Keratinocyte (primary cell): ENCODE results near the gene KRTAP1-4. TPM values are rescaled to one million over a fixed set of nuclear protein-coding genes. Genes with fewer than 3 reads are reported as not detected.

ENCODE experiments used
- DNase-seq: peaks from one replicate; pipeline ENCODE4 v3.0.0-alpha.2; 2011; ENCODE audit warnings: low read depth, missing footprints, low spot score
- FAIRE-seq: peaks from 2 replicates; lab custom pipeline; 2011; peaks lifted over from hg19 to GRCh38; lab: Jason Lieb, UNC
- H2AFZ ChIP-seq: 2 replicates; pipeline ENCODE4 v1.6.0; 2012; ENCODE audit warnings: low read length, control low read depth, inconsistent platforms; ENCODE audit not compliant: control insufficient read depth
- H3K27ac ChIP-seq: 2 replicates; pipeline ENCODE4 v1.5.1; 2011; ENCODE audit warnings: low read length; ENCODE audit not compliant: control insufficient read depth, insufficient read depth
- H3K27me3 ChIP-seq: 3 replicates; pipeline ENCODE4 v1.6.0; 2011; ENCODE audit warnings: low read length; ENCODE audit not compliant: control insufficient read depth, insufficient read depth; ENCODE audit errors: extremely low read depth
- H3K36me3 ChIP-seq, 2 experiments: 2 replicates in 1 of 2; 3 replicates in 1 of 2; pipeline ENCODE4 v1.5.1; 2011; ENCODE audit warnings: low read length in 2 of 2, mild to moderate bottlenecking in 1 of 2; ENCODE audit not compliant: control insufficient read depth in 2 of 2, insufficient read depth in 2 of 2; ENCODE audit errors: extremely low read depth in 1 of 2
- H3K4me1 ChIP-seq: 3 replicates; pipeline ENCODE4 v1.5.1; 2011; ENCODE audit warnings: low read length; ENCODE audit not compliant: control insufficient read depth, insufficient read depth; ENCODE audit errors: extremely low read depth
- H3K4me2 ChIP-seq: 3 replicates; pipeline ENCODE4 v1.6.0; 2011; ENCODE audit warnings: low read depth, low read length; ENCODE audit not compliant: control insufficient read depth, insufficient read depth; ENCODE audit errors: extremely low read depth
- H3K4me3 ChIP-seq, 3 experiments: fragments of 200-600 bp in 1 of 3; sonication (generic) in 1 of 3; 2 replicates in 2 of 3; 3 replicates in 1 of 3; pipeline ENCODE4 v1.5.1; 2011 to 2016; ENCODE audit warnings: low read length in 3 of 3, mild to moderate bottlenecking in 3 of 3, control low read depth in 2 of 3, inconsistent platforms in 1 of 3, low read depth in 1 of 3, mixed read lengths in 1 of 3, mixed run types in 1 of 3, moderate library complexity in 1 of 3; ENCODE audit not compliant: control insufficient read depth in 2 of 3, insufficient read depth in 2 of 3; ENCODE audit errors: extremely low read depth in 1 of 3
- H3K79me2 ChIP-seq: 2 replicates; pipeline ENCODE4 v1.6.0; 2012; ENCODE audit warnings: low read length; ENCODE audit not compliant: control insufficient read depth, insufficient read depth
- H3K9ac ChIP-seq: 3 replicates; pipeline ENCODE4 v1.6.0; 2011; ENCODE audit warnings: low read length; ENCODE audit not compliant: control insufficient read depth, insufficient read depth; ENCODE audit errors: extremely low read depth
- H3K9me1 ChIP-seq: 3 replicates; pipeline ENCODE4 v1.6.0; 2011; ENCODE audit warnings: low read length; ENCODE audit not compliant: control insufficient read depth, insufficient read depth; ENCODE audit errors: extremely low read depth
- H3K9me3 ChIP-seq: 2 replicates; pipeline ENCODE4 v1.5.1; 2012; ENCODE audit warnings: low read depth, low read length; ENCODE audit not compliant: control insufficient read depth
- H4K20me1 ChIP-seq: 3 replicates; pipeline ENCODE4 v1.6.0; 2011; ENCODE audit warnings: low read length; ENCODE audit not compliant: control insufficient read depth, insufficient read depth; ENCODE audit errors: extremely low read depth
- EZH2 ChIP-seq: IDR thresholded peaks from one replicate; pipeline ENCODE4 v1.6.1; 2012; ENCODE audit warnings: inconsistent platforms, mild to moderate bottlenecking, low read length, moderate library complexity
- dilution Hi-C: fragments of 300-500 bp; cut with MboI; formaldehyde crosslinking; loops from one replicate; pipeline ENCODE4 v1.7.0; 2020; ENCODE audit warnings: low sequenced_read_pairs; ENCODE audit not compliant: extremely low pct_ligation_motif_present
- polyA plus RNA-seq, 5 experiments: library from polyadenylated mRNA; depleted of rRNA in 3 of 5; stranded (reverse) in 3 of 5; stranded (forward) in 1 of 5; unstranded in 1 of 5; fragments of >200 nt; gene quantifications; 1 replicate in 1 of 5; 2 replicates in 3 of 5; 3 replicates in 1 of 5; pipeline versions ENCODE4 v1.2.1 to v1.2.3, GENCODE V29; 2011 to 2012; ENCODE audit warnings: missing spikeins in 2 of 5, low read depth in 1 of 5, low replicate concordance in 1 of 5
- TF ChIP-seq, protein P1 (sequence below), 3 experiments: IDR thresholded peaks in 1 of 3; conservative IDR thresholded peaks in 1 of 3; optimal IDR thresholded peaks in 1 of 3; 2 replicates in 2 of 3; 3 replicates in 1 of 3; pipeline versions ENCODE3 to v1.5.1; 2011; ENCODE audit warnings: low read length in 3 of 3, mild to moderate bottlenecking in 3 of 3, moderate library complexity in 2 of 3, control low read depth in 1 of 3, inconsistent platforms in 1 of 3; ENCODE audit not compliant: insufficient read depth in 2 of 3; ENCODE audit errors: extremely low read depth in 1 of 3

Gene KRTAP1-4
- polyA plus RNA-seq, 1 donor (not counting 4 experiments of a cell fraction or from before 2014, with no cell fraction given), result not detected

DNA sequence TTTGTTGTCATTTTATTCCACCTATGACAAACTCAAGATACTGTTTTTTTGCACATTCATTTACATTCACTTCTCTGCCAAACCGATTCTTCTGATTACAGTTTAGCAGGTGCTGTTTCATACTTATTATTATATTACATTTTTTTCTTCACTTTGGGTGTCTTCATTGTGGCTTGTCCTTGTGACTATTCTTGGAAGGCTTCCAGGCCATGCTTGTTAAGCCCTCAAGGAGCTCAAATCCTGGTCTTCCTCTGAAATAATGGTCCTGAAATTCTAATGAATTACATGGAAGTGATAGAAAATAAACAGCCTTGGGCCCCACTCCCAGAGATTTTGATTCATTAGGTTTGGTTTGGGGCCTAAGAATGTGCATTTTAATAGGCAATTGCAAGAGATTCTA lies 34.3 kb upstream of the KRTAP1-4 start:
- dilution Hi-C loops, result no loop called here
- Histone ChIP-seq H3K4me2 (no peak overlapping the region), H3K9me3 (no peaks in the 10 kb centered on the region), H3K27ac (no peak overlapping the region), H3K79me2 (no peaks in the 10 kb centered on the region), H2AFZ (no peak overlapping the region), H3K36me3 (no peaks in the 10 kb centered on the region), H3K9ac (no peak overlapping the region), H3K27me3 (no peaks in the 10 kb centered on the region), H3K4me3 (no peak overlapping the region), H3K9me1 (no peaks in the 10 kb centered on the region), H4K20me1 (no peaks in the 10 kb centered on the region), H3K4me1 (peaks cover 45% of the 10 kb centered on the region)
- no peak for TF ChIP-seq EZH2
- TF ChIP-seq, protein P1, sequence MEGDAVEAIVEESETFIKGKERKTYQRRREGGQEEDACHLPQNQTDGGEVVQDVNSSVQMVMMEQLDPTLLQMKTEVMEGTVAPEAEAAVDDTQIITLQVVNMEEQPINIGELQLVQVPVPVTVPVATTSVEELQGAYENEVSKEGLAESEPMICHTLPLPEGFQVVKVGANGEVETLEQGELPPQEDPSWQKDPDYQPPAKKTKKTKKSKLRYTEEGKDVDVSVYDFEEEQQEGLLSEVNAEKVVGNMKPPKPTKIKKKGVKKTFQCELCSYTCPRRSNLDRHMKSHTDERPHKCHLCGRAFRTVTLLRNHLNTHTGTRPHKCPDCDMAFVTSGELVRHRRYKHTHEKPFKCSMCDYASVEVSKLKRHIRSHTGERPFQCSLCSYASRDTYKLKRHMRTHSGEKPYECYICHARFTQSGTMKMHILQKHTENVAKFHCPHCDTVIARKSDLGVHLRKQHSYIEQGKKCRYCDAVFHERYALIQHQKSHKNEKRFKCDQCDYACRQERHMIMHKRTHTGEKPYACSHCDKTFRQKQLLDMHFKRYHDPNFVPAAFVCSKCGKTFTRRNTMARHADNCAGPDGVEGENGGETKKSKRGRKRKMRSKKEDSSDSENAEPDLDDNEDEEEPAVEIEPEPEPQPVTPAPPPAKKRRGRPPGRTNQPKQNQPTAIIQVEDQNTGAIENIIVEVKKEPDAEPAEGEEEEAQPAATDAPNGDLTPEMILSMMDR (optimal IDR thresholded peaks at IDR 0.05 in 1 of 3, IDR thresholded peaks at IDR 0.05 in 1 of 3, conservative IDR thresholded peaks at IDR 0.05 in 1 of 3; ENCODE audit: extremely low read depth in 1 of 3, insufficient read depth in 2 of 3, low read length in 3 of 3), result no peak
- FAIRE-seq (no peak), DNase-seq (no peak)

DNA sequence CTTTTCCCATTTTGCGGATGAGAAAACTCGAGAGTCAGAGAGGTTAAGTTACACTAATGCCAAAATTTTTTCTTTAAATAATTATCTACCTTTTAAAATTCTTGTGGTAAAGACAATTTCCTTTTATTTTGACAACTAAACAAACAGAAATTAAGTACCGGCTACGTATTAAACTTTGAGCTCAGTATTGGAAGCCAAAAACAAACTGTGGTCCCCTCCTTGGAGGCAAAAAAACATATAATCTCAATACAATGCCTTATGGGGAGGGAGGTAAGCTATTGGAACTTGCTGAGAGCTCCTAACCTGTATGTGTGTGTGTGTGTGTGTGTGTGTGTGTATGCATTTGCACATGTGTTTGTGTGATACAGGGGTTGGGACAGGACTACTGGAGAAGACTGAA lies 33.5 kb upstream of the KRTAP1-4 start:
- H3K36me3 ChIP-seq, result no peaks in the 10 kb centered on the region
- H3K4me1 ChIP-seq, result peaks cover 46% of the 10 kb centered on the region
- FAIRE-seq, result peak; percentile 9
- no peak overlapping the region for H3K9ac ChIP-seq
- H3K27me3 ChIP-seq, result no peaks in the 10 kb centered on the region
- H3K79me2 ChIP-seq, result no peaks in the 10 kb centered on the region
- H4K20me1 ChIP-seq, result no peaks in the 10 kb centered on the region
- TF ChIP-seq EZH2, result no peak
- TF ChIP-seq, protein P1 (optimal IDR thresholded peaks at IDR 0.05 in 1 of 3, IDR thresholded peaks at IDR 0.05 in 1 of 3, conservative IDR thresholded peaks at IDR 0.05 in 1 of 3; ENCODE audit: extremely low read depth in 1 of 3, insufficient read depth in 2 of 3, low read length in 3 of 3), result no peak
- dilution Hi-C loops, result no loop called here
- H3K4me2 ChIP-seq, result no peak overlapping the region
- H3K9me3 ChIP-seq, result no peaks in the 10 kb centered on the region
- H3K9me1 ChIP-seq, result no peaks in the 10 kb centered on the region
- no peak for DNase-seq
- H3K4me3 ChIP-seq, result no peak overlapping the region
- no peak overlapping the region for H2AFZ ChIP-seq
- no peak overlapping the region for H3K27ac ChIP-seq
